ENCODE data around the gene LIAS.
"Not testable (repeated sequence)": the region's sequence is repeated elsewhere in the genome, so short reads cannot be mapped to it uniquely, and the experiment has no call there.

LIAS gene

DNA sequence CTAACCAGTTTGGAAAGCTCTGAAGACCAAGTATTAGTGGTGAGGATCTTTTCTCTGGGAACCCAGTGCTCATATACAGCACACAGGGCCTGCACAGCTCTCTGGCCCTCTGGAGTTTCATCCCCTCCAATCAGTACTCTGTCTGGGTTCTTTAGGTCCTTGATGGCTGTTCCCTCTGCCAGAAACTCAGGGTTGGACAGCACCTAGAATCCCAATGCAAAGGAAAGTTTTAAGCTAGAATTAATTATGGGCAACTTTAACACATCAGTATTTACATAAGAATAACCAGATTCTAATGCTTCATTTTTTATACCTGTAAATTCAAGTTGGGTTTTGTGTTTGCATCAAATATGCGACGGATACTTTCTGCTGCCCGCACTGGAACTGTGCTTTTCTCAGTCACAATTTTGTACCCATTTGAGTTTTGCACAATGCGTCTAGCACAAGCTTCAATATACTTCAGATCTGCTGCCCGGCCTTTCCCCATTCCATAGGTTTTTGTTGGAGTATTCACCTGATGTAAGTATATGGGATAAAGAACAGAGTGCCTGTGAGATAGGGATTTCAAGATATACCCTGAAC lies 51.6 kb downstream of the LIAS start:
- H3K79me2 ChIP-seq (ENCODE audit: low read length), result no peaks in the 10 kb centered on the region

DNA sequence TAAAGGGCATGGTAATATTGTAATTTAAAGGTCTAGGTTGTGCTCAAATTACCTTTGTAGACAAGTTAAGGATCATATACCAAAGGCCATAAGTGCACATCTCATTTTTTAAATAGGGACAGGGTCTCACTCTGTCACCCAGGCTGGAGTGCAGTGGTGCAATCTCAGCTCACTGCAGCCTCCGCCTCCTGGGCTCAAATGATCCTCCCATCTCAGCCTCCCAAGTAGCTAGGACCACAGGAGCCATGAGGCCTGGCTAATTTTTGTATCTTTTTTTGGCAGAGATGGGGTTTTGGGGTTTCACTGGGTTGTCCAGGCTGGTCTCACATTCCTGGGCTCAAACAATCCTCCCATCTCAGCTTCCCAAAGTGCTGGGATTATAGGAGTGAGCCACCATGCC lies 55.4 kb downstream of the LIAS start:
- not testable (repeated sequence) for H3K4me3 ChIP-seq (ENCODE audit: low read length); H3K4me2 ChIP-seq (ENCODE audit: low read length); H2AFZ ChIP-seq (ENCODE audit: low read depth, low read length); H3K27ac ChIP-seq (ENCODE audit: low read length); H4K20me1 ChIP-seq (ENCODE audit: insufficient read depth, low read length); H3K4me1 ChIP-seq (ENCODE audit: low read length); H3K9me3 ChIP-seq (ENCODE audit: insufficient read depth, low read length); H3K9ac ChIP-seq (ENCODE audit: low read length); H3K79me2 ChIP-seq (ENCODE audit: low read length); H3K27me3 ChIP-seq (ENCODE audit: low read depth, low read length)
- peaks cover 32% of the 10 kb centered on the region for H3K36me3 ChIP-seq (replicated peaks; ENCODE audit: low read depth, low read length)

More for the DNA sequence above, 51.6 kb downstream of the LIAS start:
- H3K9me3 ChIP-seq (ENCODE audit: insufficient read depth, low read length), result no peaks in the 10 kb centered on the region
- no peaks in the 10 kb centered on the region for H3K27me3 ChIP-seq (ENCODE audit: low read depth, low read length)
- H3K4me1 ChIP-seq (ENCODE audit: low read length), result no peaks in the 10 kb centered on the region
- TF ChIP-seq EZH2phosphoT487 (IDR thresholded peaks at IDR 0.05; ENCODE audit: low read depth), result no peak
- no peak for TF ChIP-seq CTCF (IDR thresholded peaks at IDR 0.05; ENCODE audit: low read depth, low read length)
- H3K4me3 ChIP-seq (ENCODE audit: low read length), result no peak overlapping the region
- no peaks in the 10 kb centered on the region for H4K20me1 ChIP-seq (ENCODE audit: insufficient read depth, low read length)
- H2AFZ ChIP-seq (ENCODE audit: low read depth, low read length), result no peak overlapping the region
- H3K4me2 ChIP-seq (ENCODE audit: low read length), result no peak overlapping the region
- H3K36me3 ChIP-seq (replicated peaks; ENCODE audit: low read depth, low read length), result peaks cover 52% of the 10 kb centered on the region
- no peak overlapping the region for H3K27ac ChIP-seq (ENCODE audit: low read length)
- H3K9ac ChIP-seq (ENCODE audit: low read length), result no peak overlapping the region

- H3K9ac ChIP-seq (ENCODE audit: low read length), result no peak overlapping the region
Observed at GRCh38 chr4:39514888-39515401, 56.1 kb downstream of the LIAS start.

DNA sequence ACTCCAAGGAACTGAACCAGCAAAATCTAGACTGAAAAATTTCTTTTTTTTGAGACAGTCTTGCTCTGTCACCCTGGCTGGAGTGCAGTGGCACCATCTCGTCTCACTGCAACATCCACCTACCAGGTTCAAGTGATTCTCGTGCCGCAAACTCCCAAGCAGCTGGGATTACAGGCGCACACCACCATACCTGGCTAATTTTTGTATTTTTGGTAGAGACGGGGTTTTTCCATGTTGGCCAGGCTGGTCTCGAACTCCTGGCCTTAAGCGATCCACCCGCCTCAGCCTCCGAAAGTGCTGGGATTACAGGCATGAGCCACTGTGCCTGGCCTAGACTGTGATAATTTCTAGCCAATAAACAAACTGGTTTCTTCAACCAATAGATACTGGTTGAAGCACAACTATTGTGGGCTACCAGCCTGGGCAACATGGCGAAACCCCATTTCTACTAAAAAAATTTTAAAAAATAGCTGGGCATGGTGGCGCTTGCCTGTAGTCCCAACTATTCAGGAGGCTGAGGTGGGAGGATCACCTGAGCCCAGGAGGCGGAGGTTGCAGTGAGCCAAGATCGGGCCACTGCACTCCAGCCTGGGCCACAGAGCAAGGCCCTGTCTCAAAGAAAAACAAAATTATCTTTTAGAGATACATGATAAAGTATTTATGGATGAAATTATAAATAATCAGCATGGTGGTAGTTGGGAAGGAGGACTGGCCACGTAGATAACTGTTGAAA lies 57.0 kb downstream of the LIAS start:
- H4K20me1 ChIP-seq (ENCODE audit: insufficient read depth, low read length); H3K27ac ChIP-seq (ENCODE audit: low read length); H3K79me2 ChIP-seq (ENCODE audit: low read length); H2AFZ ChIP-seq (ENCODE audit: low read depth, low read length); H3K4me1 ChIP-seq (ENCODE audit: low read length); H3K27me3 ChIP-seq (ENCODE audit: low read depth, low read length); H3K9ac ChIP-seq (ENCODE audit: low read length); H3K9me3 ChIP-seq (ENCODE audit: insufficient read depth, low read length); H3K4me3 ChIP-seq (ENCODE audit: low read length); H3K4me2 ChIP-seq (ENCODE audit: low read length): not testable (repeated sequence)
- peaks cover 24% of the 10 kb centered on the region for H3K36me3 ChIP-seq (replicated peaks; ENCODE audit: low read depth, low read length)

More at GRCh38 chr4:39514888-39515401, 56.1 kb downstream of the LIAS start:
- H3K4me2 ChIP-seq (ENCODE audit: low read length), result no peak overlapping the region
- H3K27ac ChIP-seq (ENCODE audit: low read length), result no peak overlapping the region
- TF ChIP-seq CTCF (IDR thresholded peaks at IDR 0.05; ENCODE audit: low read depth, low read length) (no peak), EZH2phosphoT487 (IDR thresholded peaks at IDR 0.05; ENCODE audit: low read depth) (no peak)
- peaks cover 30% of the 10 kb centered on the region for H3K36me3 ChIP-seq (replicated peaks; ENCODE audit: low read depth, low read length)
- H3K4me1 ChIP-seq (ENCODE audit: low read length), result no peaks in the 10 kb centered on the region
- H3K4me3 ChIP-seq (ENCODE audit: low read length), result no peak overlapping the region
- H3K9me3 ChIP-seq (ENCODE audit: insufficient read depth, low read length), result no peaks in the 10 kb centered on the region
- no peak overlapping the region for H2AFZ ChIP-seq (ENCODE audit: low read depth, low read length)
- H3K79me2 ChIP-seq (ENCODE audit: low read length), result no peaks in the 10 kb centered on the region
- no peaks in the 10 kb centered on the region for H4K20me1 ChIP-seq (ENCODE audit: insufficient read depth, low read length)
- no peaks in the 10 kb centered on the region for H3K27me3 ChIP-seq (ENCODE audit: low read depth, low read length)

- no peaks in the 10 kb centered on the region for H4K20me1 ChIP-seq (ENCODE audit: insufficient read depth, low read length)
- H3K9ac ChIP-seq (ENCODE audit: low read length), result no peak overlapping the region
- no peaks in the 10 kb centered on the region for H3K4me1 ChIP-seq (ENCODE audit: low read length)
- no peaks in the 10 kb centered on the region for H3K27me3 ChIP-seq (ENCODE audit: low read depth, low read length)
- no peak overlapping the region for H2AFZ ChIP-seq (ENCODE audit: low read depth, low read length)
- TF ChIP-seq EZH2phosphoT487 (IDR thresholded peaks at IDR 0.05; ENCODE audit: low read depth) (no peak), CTCF (IDR thresholded peaks at IDR 0.05; ENCODE audit: low read depth, low read length) (no peak)
- H3K79me2 ChIP-seq (ENCODE audit: low read length), result no peaks in the 10 kb centered on the region
- no peak overlapping the region for H3K4me2 ChIP-seq (ENCODE audit: low read length)
- no peaks in the 10 kb centered on the region for H3K9me3 ChIP-seq (ENCODE audit: insufficient read depth, low read length)
- H3K27ac ChIP-seq (ENCODE audit: low read length), result no peak overlapping the region
- no peak overlapping the region for H3K4me3 ChIP-seq (ENCODE audit: low read length)
- H3K36me3 ChIP-seq (replicated peaks; ENCODE audit: low read depth, low read length), result peaks cover 24% of the 10 kb centered on the region
Observed at GRCh38 chr4:39516407-39516966, 57.6 kb downstream of the LIAS start.
